Endothelial cell of umbilical vein (primary cell): Measurements from ENCODE around the gene EIF2B5. TPM values are rescaled to one million over a fixed set of nuclear protein-coding genes. Genes with fewer than 3 reads are reported as not detected.

ENCODE experiments used
- BruUV-seq: library from RNA; stranded (reverse); fragments of 400-500 nt; replicated peaks from 2 replicates; lab custom pipeline; 2021; lab: Mats Ljungman, UMichigan
- CTCF ChIA-PET: fragments of 300-600, 350-600 bp; sonication (Branson Sonifier 250); formaldehyde crosslinking; loops from one replicate; lab custom pipeline; 2021; ENCODE audit warnings: antibody characterized with exemption, inconsistent platforms; lab: Charles Lee
- POLR2A ChIA-PET: fragments of 300-600, 350-600 bp; sonication (Branson Sonifier 250); formaldehyde crosslinking; loops from one replicate; lab custom pipeline; 2021; ENCODE audit warnings: antibody characterized with exemption, inconsistent platforms; lab: Charles Lee
- DNase-seq: peaks from one replicate; pipeline ENCODE4 v3.0.0-alpha.2; 2011; ENCODE audit warnings: low read depth, low spot score
- FAIRE-seq: peaks from 2 replicates; lab custom pipeline; 2011; peaks lifted over from hg19 to GRCh38; lab: Jason Lieb, UNC
- H2AFZ ChIP-seq: 2 replicates; pipeline ENCODE4 v1.6.0; 2012; ENCODE audit warnings: low read depth, low read length, control low read depth, inconsistent platforms
- H3K27ac ChIP-seq: 2 replicates; pipeline ENCODE4 v1.5.1; 2011; ENCODE audit warnings: low read depth, mild to moderate bottlenecking, control low read depth, low read length, moderate library complexity; ENCODE audit not compliant: insufficient read depth
- H3K27me3 ChIP-seq, 2 experiments: 2 replicates each; pipeline versions ENCODE4 v1.6.0 to v1.6.1; 2011; ENCODE audit warnings: low read length in 2 of 2, mixed read lengths in 1 of 2; ENCODE audit not compliant: control insufficient read depth in 2 of 2, insufficient read depth in 2 of 2
- H3K36me3 ChIP-seq, 2 experiments: 2 replicates in 1 of 2; 3 replicates in 1 of 2; pipeline ENCODE4 v1.5.1; 2011; ENCODE audit warnings: low read length in 2 of 2, mild to moderate bottlenecking in 1 of 2, moderate library complexity in 1 of 2; ENCODE audit not compliant: control insufficient read depth in 2 of 2, insufficient read depth in 2 of 2; ENCODE audit errors: extremely low read depth in 1 of 2
- H3K4me1 ChIP-seq: 3 replicates; pipeline ENCODE4 v1.5.1; 2011; ENCODE audit warnings: mild to moderate bottlenecking, low read length; ENCODE audit not compliant: control insufficient read depth, insufficient read depth; ENCODE audit errors: extremely low read depth
- H3K4me2 ChIP-seq: 2 replicates; pipeline ENCODE4 v1.6.1; 2011; ENCODE audit warnings: low read length, control low read depth, mixed read lengths; ENCODE audit not compliant: insufficient read depth
- H3K4me3 ChIP-seq, 3 experiments: fragments of 200-600 bp in 1 of 3; sonication (generic), shearing (Covaris generic) in 1 of 3; replicated peaks in 1 of 3; 2 replicates each; pipeline ENCODE4 v1.5.1; 2011 to 2016; ENCODE audit warnings: control low read depth in 3 of 3, low read length in 3 of 3, mild to moderate bottlenecking in 2 of 3, inconsistent platforms in 1 of 3, low read depth in 1 of 3, moderate library complexity in 1 of 3; ENCODE audit not compliant: insufficient read depth in 1 of 3
- H3K79me2 ChIP-seq: 2 replicates; pipeline ENCODE4 v1.6.0; 2012; ENCODE audit warnings: low read length, inconsistent platforms; ENCODE audit not compliant: control insufficient read depth, insufficient read depth
- H3K9ac ChIP-seq: replicated peaks from 2 replicates; pipeline ENCODE3; 2011; ENCODE audit warnings: low read length, control low read depth; ENCODE audit not compliant: insufficient read depth; ENCODE audit errors: extremely low read depth
- H3K9me1 ChIP-seq: replicated peaks from 3 replicates; pipeline ENCODE4 v1.6.0; 2011; ENCODE audit warnings: mild to moderate bottlenecking, low read length; ENCODE audit not compliant: control insufficient read depth, insufficient read depth; ENCODE audit errors: extremely low read depth
- H3K9me3 ChIP-seq: replicated peaks from 2 replicates; pipeline ENCODE4 v1.5.1; 2012; ENCODE audit warnings: low read length, inconsistent platforms; ENCODE audit not compliant: control insufficient read depth, insufficient read depth
- H4K20me1 ChIP-seq: replicated peaks from 2 replicates; pipeline ENCODE3; 2011; ENCODE audit warnings: mild to moderate bottlenecking, low read length; ENCODE audit not compliant: control insufficient read depth, insufficient read depth; ENCODE audit errors: extremely low read depth
- CTCF ChIP-seq, 2 donors: IDR thresholded peaks; 1 replicate in 1 of 2; 2 replicates in 1 of 2; pipeline ENCODE4 v1.5.1; 2011; ENCODE audit warnings: low read length in 2 of 2, mild to moderate bottlenecking in 2 of 2, moderate library complexity in 2 of 2, control low read depth in 1 of 2, inconsistent platforms in 1 of 2, low read depth in 1 of 2; ENCODE audit not compliant: insufficient read depth in 1 of 2; ENCODE audit errors: extremely low read depth in 1 of 2
- EZH2 ChIP-seq: IDR thresholded peaks from 2 replicates; pipeline ENCODE4 v1.6.1; 2012; ENCODE audit warnings: borderline replicate concordance, low read depth, mild to moderate bottlenecking, moderate library complexity, low read length, inconsistent platforms; ENCODE audit not compliant: severe bottlenecking
- FOS ChIP-seq: IDR thresholded peaks from 2 replicates; pipeline ENCODE4 v1.6.1; 2011; ENCODE audit warnings: mild to moderate bottlenecking, low read length, moderate library complexity, borderline replicate concordance; ENCODE audit not compliant: insufficient read depth
- GATA2 ChIP-seq: IDR thresholded peaks from 2 replicates; pipeline ENCODE4 v1.7.0; 2011; ENCODE audit warnings: low read depth, mild to moderate bottlenecking, moderate library complexity, mixed read lengths, low read length; ENCODE audit not compliant: insufficient read length, insufficient read depth
- JUN ChIP-seq: IDR thresholded peaks from 2 replicates; pipeline ENCODE4 v1.6.1; 2011; ENCODE audit warnings: borderline replicate concordance, low read depth; ENCODE audit not compliant: insufficient read length, insufficient read depth
- MAX ChIP-seq: IDR thresholded peaks from 2 replicates; pipeline ENCODE4 v1.6.1; 2011; ENCODE audit not compliant: insufficient read depth, insufficient read length
- MYC ChIP-seq: IDR thresholded peaks from one replicate; pipeline ENCODE4 v1.6.1; 2011; ENCODE audit warnings: mild to moderate bottlenecking, low read depth, low read length
- POLR2A ChIP-seq: IDR thresholded peaks from 2 replicates; pipeline ENCODE4 v1.6.1; 2012; ENCODE audit warnings: low read depth, mild to moderate bottlenecking, control low read depth, low read length
- POLR2AphosphoS5 ChIP-seq: IDR thresholded peaks from 2 replicates; pipeline ENCODE4 v1.6.1; 2012; ENCODE audit warnings: low read depth, mild to moderate bottlenecking, control low read depth, low read length, moderate library complexity; ENCODE audit not compliant: insufficient read depth
- dilution Hi-C: fragments of 300-500 bp; cut with MboI; formaldehyde crosslinking; loops from one replicate; pipeline ENCODE4 v1.15.0; 2019; ENCODE audit warnings: low sequenced_read_pairs; ENCODE audit not compliant: extremely low pct_ligation_motif_present
- intact Hi-C: fragments of 100-400 bp; cut with micrococcal nuclease; formaldehyde crosslinking; loops from one replicate; pipeline ENCODE4 v1.10.0; 2022
- polyA plus RNA-seq, 4 experiments: library from polyadenylated mRNA; depleted of rRNA in 3 of 4; stranded (reverse) in 3 of 4; unstranded in 1 of 4; fragments of >200 nt; gene quantifications; 2 replicates each; pipeline versions ENCODE4 v1.2.1 to v1.2.3, GENCODE V29; 2011 to 2012; ENCODE audit warnings: missing spikeins in 1 of 4
- total RNA-seq: library from RNA; stranded (reverse); gene quantifications from 2 replicates; pipeline ENCODE4 v1.2.3, GENCODE V29; 2021

Gene EIF2B5
- total and polyA plus RNA-seq, 2 donors (not counting 3 experiments of a cell fraction or from before 2014, with no cell fraction given): 42.7 to 44.7 TPM

- DNase-seq: no peak
- Histone ChIP-seq H3K9me3 (no peaks in the 10 kb centered on the region), H3K27ac (no peak overlapping the region), H3K4me1 (no peaks in the 10 kb centered on the region), H3K27me3 (peaks cover 8 to 11% of the 10 kb centered on the region in 2 experiments), H3K9me1 (no peaks in the 10 kb centered on the region), H3K4me3 (no peak overlapping the region), H3K4me2 (no peak overlapping the region), H2AFZ (no peak overlapping the region), H3K79me2 (no peaks in the 10 kb centered on the region), H3K9ac (no peak overlapping the region), H4K20me1 (no peaks in the 10 kb centered on the region), H3K36me3 (no peaks in the 10 kb centered on the region)
- no peak for FAIRE-seq
- intact Hi-C loops (no loop called here), dilution Hi-C loops (no loop called here)
- no peak for TF ChIP-seq JUN
- TF ChIP-seq MYC: no peak
- no peak for TF ChIP-seq POLR2AphosphoS5
- no peak for TF ChIP-seq CTCF (IDR thresholded peaks at IDR 0.05; ENCODE audit: extremely low read depth in 1 of 2, insufficient read depth in 1 of 2, low read depth in 1 of 2, low read length in 2 of 2)
- TF ChIP-seq POLR2A: no peak
- TF ChIP-seq MAX: no peak
- no peak for TF ChIP-seq GATA2
- TF ChIP-seq FOS: no peak
- TF ChIP-seq EZH2: no peak
- ChIA-PET POLR2A (no interaction called here), CTCF (interaction anchor here (1.0 to 1.3 kb wide), 2 partner anchors 11 kb away, joined by 3 read pairs; no protein-coding TSS in a partner anchor)
- BruUV-seq: no TSS peak
These were observed 19.1 kb upstream of the EIF2B5 start for GRCh38 chr3:184116017-184116416.
